Heart left ventricle (tissue), 16 donors: ENCODE measurements around the gene NAXD. TPM values are rescaled to one million over a fixed set of nuclear protein-coding genes. Genes with fewer than 3 reads are reported as not detected.
"Not testable (repeated sequence)": the region's sequence is repeated elsewhere in the genome, so short reads cannot be mapped to it uniquely, and the experiment has no call there.

ENCODE experiments used
- ATAC-seq, 4 donors: fragments of 200-7000 bp; cut with Tn5 transposase; one replicate each; pipeline ENCODE4 v1.9.1; 2020 to 2022; ENCODE audit warnings: moderate library complexity in 4 of 4, mild to moderate bottlenecking in 3 of 4, moderate number of reproducible peaks in 1 of 4
- DNase-seq, 5 donors: peaks; one replicate each; pipeline ENCODE4 v3.0.0-alpha.2; 2020
- H3K27ac ChIP-seq, 12 donors: fragments of 200-600 bp; sonication (generic) in 4 of 12; one replicate each; pipeline versions ENCODE4 v1.5.0 to v1.8.0; 2016 to 2022; ENCODE audit warnings: mild to moderate bottlenecking in 2 of 12
- H3K27me3 ChIP-seq, 9 donors: fragments of 200-600 bp; sonication (generic) in 2 of 9; one replicate each; pipeline versions ENCODE4 v1.5.1 to v1.8.0; 2016 to 2022; ENCODE audit warnings: mild to moderate bottlenecking in 3 of 9
- H3K36me3 ChIP-seq, 9 donors: fragments of 200-600 bp; sonication (generic) in 2 of 9; one replicate each; pipeline versions ENCODE4 v1.5.0 to v1.8.0; 2018 to 2022; ENCODE audit warnings: mild to moderate bottlenecking in 2 of 9
- H3K4me1 ChIP-seq, 12 donors: fragments of 200-600 bp; sonication (generic) in 4 of 12; one replicate each; pipeline versions ENCODE4 v1.5.0 to v1.8.0; 2016 to 2022; ENCODE audit warnings: mild to moderate bottlenecking in 3 of 12
- H3K4me3 ChIP-seq, 12 donors: fragments of 200-600 bp; sonication (generic) in 4 of 12; one replicate each; pipeline versions ENCODE4 v1.5.0 to v1.8.0; 2017 to 2022; ENCODE audit warnings: mild to moderate bottlenecking in 9 of 12, moderate library complexity in 4 of 12
- H3K9me3 ChIP-seq, 12 donors: fragments of 200-600 bp; sonication (generic) in 4 of 12; one replicate each; pipeline versions ENCODE4 v1.5.0 to v1.8.0; 2016 to 2022; ENCODE audit warnings: mild to moderate bottlenecking in 1 of 12
- POLR2A ChIP-seq, 2 donors: fragments of 450-650 bp; IDR thresholded peaks; one replicate each; pipeline ENCODE4 v1.6.1; 2017; ENCODE audit warnings: antibody characterized with exemption in 2 of 2, mild to moderate bottlenecking in 2 of 2, moderate library complexity in 2 of 2
- WGBS, 4 donors: extraction: QIAGEN DNeasy Blood & Tissue Kit in 2 of 4; methylation state at CpG; one replicate each; pipeline versions ENCODE4 v1.1.5 to v1.1.7; 2013 to 2018; 5-methylcytosine and 5-hydroxymethylcytosine counted together
- intact Hi-C, 10 donors: fragments of 100-400 bp; cut with DNase I; formaldehyde crosslinking; loops; one replicate each; pipeline versions ENCODE4 v1.11.1 to v1.14.2; 2022
- polyA plus RNA-seq, 2 donors: library from polyadenylated mRNA; stranded (reverse); fragments of 200-250 nt; gene quantifications; one replicate each; pipeline ENCODE4 v1.2.3, GENCODE V29; 2013
- total RNA-seq, 9 donors: library from RNA; depleted of rRNA in 2 of 9; stranded (reverse); fragments of >200 nt in 2 of 9; fragmentation: NEBNext Ultra II Directional in 3 of 9; extraction: Animal tissue kit (Norgen Biotek cat#: 25700) in 3 of 9; gene quantifications; one replicate each; pipeline versions ENCODE4 v1.1.0 to v1.2.4, GENCODE V29; 2016 to 2023
- TF ChIP-seq, protein P1 (sequence below), 12 donors: fragments of 200-600 bp; sonication (generic) in 4 of 12; IDR thresholded peaks; one replicate each; pipeline versions ENCODE4 v1.5.0 to v1.8.0; 2018 to 2022; ENCODE audit warnings: antibody characterized with exemption in 12 of 12, mild to moderate bottlenecking in 5 of 12
- donor health status: ischemic (EF 13 %, LVEDD 7.1; RV severe dilation, severe dysfunction).
- donor health status: healthy with polysubstance abuse.
- donor health status: DM: no; HTN: yes; CAD: no.
- donor health status: DM: no; HTN: no; CAD: no.
- donor health status: ischemic (EF 25% LVEDD 6.9; RV normal size, moderate dysfunction).
- donor health status: ischemic (EF 25% LVEDD 5.7; RV mildly dilated, moderate dysfunction).
- donor health status: healthy.
- donor health status: DM: yes; HTN: yes; CAD: no.
- donor health status: ischemic (EF 35%, LVEDD 5.7; RV mildly dilated, moderate dysfunction).
- donor health status: nonischemic (EF 11% LVEDD 7.7; RV severe dilation, severe dysfunction).
- donor health status: DM: yes; HTN: yes; CAD: no.
- donor health status: PGD.
- donor health status: ischemic (EF 29% LVEDD 5.4; RV normal size, mild dysfunction).
- donor health status: nonischemic (EF 23%, LVEDD 6.1; RV moderate dilation, normal function).

Gene NAXD
- total and polyA plus RNA-seq, 11 donors = 19.2 to 31.4 (median 23.4) TPM

DNA sequence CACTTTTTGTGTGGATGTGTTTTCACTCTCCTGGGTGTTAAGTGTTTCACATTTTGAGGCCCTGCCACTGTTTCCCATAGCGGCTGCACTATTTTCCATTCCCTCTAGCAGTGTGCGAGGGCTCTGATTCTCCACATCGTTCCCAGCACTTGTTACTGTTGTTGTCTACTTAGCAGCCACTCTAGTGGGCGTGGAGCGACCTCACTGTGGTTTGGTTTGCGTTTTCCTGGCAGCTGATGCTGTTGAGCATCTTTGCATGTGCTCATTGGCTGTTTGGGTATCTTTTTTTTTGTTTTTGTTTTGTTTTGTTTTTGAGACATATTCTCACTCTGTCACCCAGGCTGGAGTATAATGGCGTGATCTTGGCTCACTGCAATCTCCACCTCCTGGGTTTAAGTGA is 14.4 kb downstream of the NAXD start:
- H3K4me3 ChIP-seq = no peak overlapping the region
- DNase-seq (no peak), ATAC-seq (no peak)
- TF ChIP-seq, protein P1, sequence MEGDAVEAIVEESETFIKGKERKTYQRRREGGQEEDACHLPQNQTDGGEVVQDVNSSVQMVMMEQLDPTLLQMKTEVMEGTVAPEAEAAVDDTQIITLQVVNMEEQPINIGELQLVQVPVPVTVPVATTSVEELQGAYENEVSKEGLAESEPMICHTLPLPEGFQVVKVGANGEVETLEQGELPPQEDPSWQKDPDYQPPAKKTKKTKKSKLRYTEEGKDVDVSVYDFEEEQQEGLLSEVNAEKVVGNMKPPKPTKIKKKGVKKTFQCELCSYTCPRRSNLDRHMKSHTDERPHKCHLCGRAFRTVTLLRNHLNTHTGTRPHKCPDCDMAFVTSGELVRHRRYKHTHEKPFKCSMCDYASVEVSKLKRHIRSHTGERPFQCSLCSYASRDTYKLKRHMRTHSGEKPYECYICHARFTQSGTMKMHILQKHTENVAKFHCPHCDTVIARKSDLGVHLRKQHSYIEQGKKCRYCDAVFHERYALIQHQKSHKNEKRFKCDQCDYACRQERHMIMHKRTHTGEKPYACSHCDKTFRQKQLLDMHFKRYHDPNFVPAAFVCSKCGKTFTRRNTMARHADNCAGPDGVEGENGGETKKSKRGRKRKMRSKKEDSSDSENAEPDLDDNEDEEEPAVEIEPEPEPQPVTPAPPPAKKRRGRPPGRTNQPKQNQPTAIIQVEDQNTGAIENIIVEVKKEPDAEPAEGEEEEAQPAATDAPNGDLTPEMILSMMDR (IDR thresholded peaks at IDR 0.05) = no peak
- no peak for TF ChIP-seq POLR2A (IDR thresholded peaks at IDR 0.05)
- no peaks in the 10 kb centered on the region for H3K27me3 ChIP-seq
- intact Hi-C loops = loop anchor here in 1 of 10 donors (5.0 kb wide), 1 partner anchor 83 kb away; the partner anchor contains the start of gene ING1
- WGBS, 4 donors = 80 to 84% (median 82%) methylated on average over 7 of the region's 7 CpGs
- peaks cover 0 to 36% (median 17%) of the 10 kb centered on the region in 12 donors for H3K4me1 ChIP-seq
- H3K27ac ChIP-seq = peak overlapping the region in 1 of 12 donors; percentile 81
- no peaks in the 10 kb centered on the region for H3K9me3 ChIP-seq
- peaks cover 0 to 77% (median 50%) of the 10 kb centered on the region in 9 donors for H3K36me3 ChIP-seq

DNA sequence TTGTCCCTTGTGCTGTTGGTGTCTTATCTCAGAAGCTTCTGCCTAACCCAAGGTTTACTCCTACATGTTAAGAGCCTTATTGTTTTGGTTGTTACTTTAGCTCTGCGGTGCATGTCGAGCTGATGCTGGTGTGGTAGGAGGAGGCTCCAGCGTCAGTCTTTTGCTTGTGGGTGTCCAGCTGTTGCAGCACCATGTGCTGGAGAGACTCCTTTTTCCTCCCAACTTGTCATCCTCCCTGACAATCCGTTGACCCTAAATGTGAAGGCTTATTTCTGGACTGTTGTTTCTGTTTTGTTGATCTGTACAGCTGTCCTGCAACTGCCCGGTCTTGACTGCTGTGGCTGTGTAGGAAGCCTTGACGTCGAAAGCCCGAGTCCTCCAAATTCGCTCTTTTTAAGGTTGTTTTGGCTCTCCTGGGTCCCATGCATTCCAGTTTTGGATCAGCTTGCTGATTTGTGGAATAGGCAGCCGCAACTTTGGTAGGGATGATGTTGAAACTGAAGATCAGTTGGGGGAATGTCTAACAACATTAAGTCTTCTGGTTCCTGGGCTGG is 15.3 kb downstream of the NAXD start:
- WGBS, 4 donors = 62 to 84% (median 74%) methylated on average over 10 of the region's 10 CpGs
- peak overlapping the region in 2 of 12 donors; percentile 14 to 81 for H3K27ac ChIP-seq
- peaks cover 0 to 77% (median 51%) of the 10 kb centered on the region in 9 donors for H3K36me3 ChIP-seq
- no peaks in the 10 kb centered on the region for H3K27me3 ChIP-seq
- peak in 1 of 4 donors; percentile 18 for ATAC-seq
- H3K4me3 ChIP-seq = no peak overlapping the region
- H3K4me1 ChIP-seq = peaks cover 0 to 36% (median 17%) of the 10 kb centered on the region in 12 donors
- H3K9me3 ChIP-seq = no peaks in the 10 kb centered on the region
- DNase-seq = no peak
- intact Hi-C loops = loop anchor here in 1 of 10 donors (5.0 kb wide), 1 partner anchor 82 kb away; the partner anchor contains the start of gene ING1
- no peak for TF ChIP-seq POLR2A (IDR thresholded peaks at IDR 0.05)
- TF ChIP-seq, protein P1 (IDR thresholded peaks at IDR 0.05) = no peak

DNA sequence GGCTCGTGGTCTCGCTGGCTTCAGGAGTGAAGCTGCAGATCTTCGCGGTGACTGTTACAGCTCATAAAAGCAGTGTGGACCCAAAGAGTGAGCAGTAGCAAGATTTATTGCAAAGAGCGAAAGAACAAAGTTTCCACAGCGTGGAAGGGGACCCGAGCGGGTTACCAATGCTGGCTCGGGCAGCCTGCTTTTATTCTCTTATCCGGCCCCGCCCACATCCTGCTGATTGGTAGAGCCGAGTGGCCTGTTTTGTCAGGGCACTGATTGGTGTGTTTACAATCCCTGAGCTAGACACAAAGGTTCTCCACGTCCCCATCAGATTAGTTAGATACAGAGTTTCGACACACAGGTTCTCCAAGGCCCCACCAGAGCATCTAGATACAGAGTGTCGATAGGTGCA is 16.9 kb downstream of the NAXD start:
- H3K27ac ChIP-seq, ATAC-seq, H3K9me3 ChIP-seq, H3K4me3 ChIP-seq, DNase-seq, H3K27me3 ChIP-seq: not testable (repeated sequence)
- 84 to 93% (median 91%) methylated on average over 15 of the region's 15 CpGs for WGBS, 4 donors
- intact Hi-C loops = loop anchor here in 1 of 10 donors (5.0 kb wide), 1 partner anchor 80 kb away; the partner anchor contains the start of gene ING1
- peaks cover 0 to 36% (median 17%) of the 10 kb centered on the region in 12 donors for H3K4me1 ChIP-seq
- H3K36me3 ChIP-seq = peaks cover 0 to 83% (median 64%) of the 10 kb centered on the region in 9 donors

DNA sequence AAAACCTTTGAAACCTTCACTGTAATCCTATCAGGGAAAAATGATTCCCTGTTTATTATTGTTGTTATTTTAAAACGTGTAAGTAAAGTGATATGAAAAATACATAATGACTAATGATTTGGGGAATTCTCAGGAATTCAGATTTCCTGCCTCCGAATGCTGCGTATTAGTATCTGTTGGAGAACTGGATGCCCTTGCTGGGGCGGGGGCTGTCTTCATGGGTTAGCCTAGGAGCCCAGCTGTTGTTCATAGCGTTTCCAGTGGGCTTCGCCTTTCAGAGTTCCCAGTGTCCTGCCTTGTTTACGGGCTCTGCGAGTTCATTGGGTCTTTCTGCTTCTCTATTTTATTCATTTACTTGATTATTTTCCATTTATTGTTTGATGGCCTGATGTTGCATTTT is 18.4 kb downstream of the NAXD start:
- 84 to 93% (median 88%) methylated on average over 8 of the region's 8 CpGs for WGBS, 4 donors
- H3K36me3 ChIP-seq = peaks cover 0 to 83% (median 65%) of the 10 kb centered on the region in 9 donors
- no peak overlapping the region for H3K4me3 ChIP-seq
- DNase-seq = no peak
- H3K4me1 ChIP-seq = peaks cover 0 to 21% (median 8%) of the 10 kb centered on the region in 12 donors
- H3K27me3 ChIP-seq = no peaks in the 10 kb centered on the region
- ATAC-seq = no peak
- no peaks in the 10 kb centered on the region for H3K9me3 ChIP-seq
- TF ChIP-seq, protein P1 (IDR thresholded peaks at IDR 0.05) = no peak
- no peak for TF ChIP-seq POLR2A (IDR thresholded peaks at IDR 0.05)
- H3K27ac ChIP-seq = no peak overlapping the region
- intact Hi-C loops = loop anchor here in 1 of 10 donors (5.0 kb wide), 1 partner anchor 79 kb away; the partner anchor contains the start of gene ING1
